Suppressor macrophage treated with lipopolysaccharide for 1 hour (primary cell): ENCODE measurements around the gene HOXC10.

ENCODE experiments used
- DNase-seq, 3 donors: peaks; one replicate each; pipeline ENCODE4 v3.0.0-alpha.2; 2020 to 2022

HOXC10 gene

DNA sequence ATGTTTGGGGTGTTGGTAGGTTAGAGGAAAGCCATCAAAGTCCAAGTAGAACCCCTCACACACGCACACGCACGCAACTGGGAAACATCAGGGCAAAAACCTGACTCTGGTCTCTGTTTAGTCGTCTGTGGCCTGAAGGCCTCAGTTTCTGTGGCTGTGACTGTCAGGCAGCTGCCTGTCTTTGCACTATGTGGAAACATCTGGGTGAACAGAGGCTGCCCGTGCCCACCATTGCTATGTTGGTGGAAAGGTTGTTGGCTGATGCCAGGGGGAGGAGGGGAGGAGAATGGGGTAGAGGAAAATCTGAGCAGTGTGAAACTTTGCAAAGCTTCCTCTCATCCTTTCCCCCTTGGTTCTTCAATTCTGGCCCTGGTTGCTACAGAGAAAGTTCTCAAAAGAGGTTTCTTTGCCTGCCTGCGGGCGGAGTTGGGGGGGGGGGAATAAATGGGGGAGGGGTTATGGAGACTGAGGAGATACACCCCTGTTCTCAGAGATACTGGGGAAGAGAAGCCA lies 7.5 kb downstream of the HOXC10 start:
- DNase-seq, result no peak

DNA sequence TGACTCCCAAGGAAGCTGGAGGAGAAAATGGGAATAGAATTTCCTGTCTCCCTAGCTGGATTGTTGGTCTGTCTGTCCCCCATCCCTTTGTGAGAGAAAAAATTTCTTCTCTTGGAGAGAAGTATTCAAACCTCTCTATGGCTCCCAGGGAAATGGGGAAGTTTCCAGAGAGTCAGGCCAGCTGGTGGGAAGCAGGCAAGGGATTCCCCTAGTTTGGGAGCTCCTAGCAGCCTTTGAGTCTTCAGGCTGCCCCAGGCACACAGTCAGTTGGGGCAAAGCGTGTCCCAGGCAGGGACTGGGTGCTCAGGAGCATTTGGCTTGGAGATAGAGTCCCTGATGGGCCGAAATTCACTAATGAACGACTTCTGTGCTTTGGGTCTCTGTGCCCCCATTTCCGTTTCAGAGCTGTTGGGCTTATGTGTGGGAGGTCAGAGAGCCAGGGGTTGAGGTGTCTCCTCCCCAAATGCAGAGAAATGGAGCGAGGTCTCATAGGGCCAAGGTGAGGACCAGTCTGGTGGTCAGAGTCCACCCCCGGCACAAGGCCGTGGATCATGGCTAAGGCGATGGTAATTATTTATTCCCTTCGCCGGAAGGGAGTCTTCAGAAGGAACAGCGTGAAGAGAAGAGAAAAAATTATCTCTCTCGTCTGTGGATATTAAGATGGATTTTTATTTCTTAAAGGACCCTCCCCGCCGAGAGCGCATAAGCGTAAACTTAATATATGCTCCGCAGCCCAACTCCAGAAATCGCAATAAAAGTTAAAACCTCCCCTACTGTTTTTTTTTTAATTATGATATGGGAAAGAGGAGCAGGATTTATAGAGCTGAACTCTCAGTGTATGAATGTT lies 8.4 kb downstream of the HOXC10 start:
- DNase-seq, result peak in 2 of 3 donors; percentile 60 to 67

GRCh38 chr12:53994009-53994263 lies 9.0 kb downstream of the HOXC10 start:
- DNase-seq, result no peak

GRCh38 chr12:53994264-53995001 lies 9.5 kb downstream of the HOXC10 start:
- no peak for DNase-seq

- no peak for DNase-seq
These were observed 10.0 kb downstream of the HOXC10 start for GRCh38 chr12:53995002-53995377.

GRCh38 chr12:53995378-53996239 lies 10.7 kb downstream of the HOXC10 start:
- DNase-seq, result peak; percentile 52 to 79 (median 56)

- DNase-seq, result peak; percentile 63 to 75 (median 70)
These were observed 11.6 kb downstream of the HOXC10 start for GRCh38 chr12:53996240-53997203.

- DNase-seq, result no peak
These were observed 12.5 kb downstream of the HOXC10 start for GRCh38 chr12:53997204-53998109.

DNA sequence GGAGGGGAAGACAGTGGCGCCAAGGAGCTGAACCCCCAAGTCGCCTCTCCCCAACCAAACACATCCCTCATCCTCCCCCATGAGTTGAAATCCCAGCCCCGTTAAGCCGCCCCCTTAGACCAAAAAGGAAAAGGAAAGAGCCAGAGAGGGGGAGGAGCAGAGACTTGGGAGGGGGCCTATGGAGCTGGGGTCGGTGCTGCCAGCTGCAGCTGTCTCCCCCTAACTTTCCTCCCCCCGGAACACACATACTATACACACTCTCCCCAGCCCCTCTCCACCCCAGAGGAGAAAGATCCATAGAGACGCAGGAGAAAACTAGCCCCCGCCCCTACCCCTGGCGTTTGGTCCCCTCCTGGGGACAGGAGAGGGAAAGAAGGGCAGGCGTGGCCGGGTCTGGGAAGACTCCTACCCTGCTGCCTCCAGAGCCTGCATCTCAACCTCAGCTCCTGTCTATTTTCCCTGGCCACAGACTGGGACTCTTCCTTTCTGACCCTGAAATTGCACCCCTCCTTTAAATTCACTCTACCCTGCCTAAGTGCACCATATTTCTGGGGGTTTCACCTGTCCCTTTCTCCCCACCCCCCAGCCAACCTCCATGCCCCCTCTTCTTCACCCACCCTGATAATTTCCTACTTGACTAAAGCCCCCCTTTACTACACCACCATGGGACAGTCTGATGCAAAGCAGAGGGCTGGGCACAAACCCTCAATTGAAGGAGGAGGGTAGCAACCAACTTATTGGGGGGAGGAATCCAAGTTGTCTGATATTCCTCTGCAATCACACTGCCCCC lies 13.4 kb downstream of the HOXC10 start:
- DNase-seq, result no peak

GRCh38 chr12:53998900-53999236 lies 13.9 kb downstream of the HOXC10 start:
- DNase-seq, result no peak

- no peak for DNase-seq
These were observed 14.7 kb downstream of the HOXC10 start for GRCh38 chr12:53999559-54000115.

- DNase-seq, result no peak
These were observed 15.5 kb downstream of the HOXC10 start, which contains the start of gene HOXC9 for GRCh38 chr12:54000116-54001114. Gene HOXC9, plus strand, starts transcription at chr12:54000161. Its CDS starts 28 bp downstream, at chr12:54000189.

GRCh38 chr12:54001283-54002187 lies 16.6 kb downstream of the HOXC10 start:
- no peak for DNase-seq

DNA sequence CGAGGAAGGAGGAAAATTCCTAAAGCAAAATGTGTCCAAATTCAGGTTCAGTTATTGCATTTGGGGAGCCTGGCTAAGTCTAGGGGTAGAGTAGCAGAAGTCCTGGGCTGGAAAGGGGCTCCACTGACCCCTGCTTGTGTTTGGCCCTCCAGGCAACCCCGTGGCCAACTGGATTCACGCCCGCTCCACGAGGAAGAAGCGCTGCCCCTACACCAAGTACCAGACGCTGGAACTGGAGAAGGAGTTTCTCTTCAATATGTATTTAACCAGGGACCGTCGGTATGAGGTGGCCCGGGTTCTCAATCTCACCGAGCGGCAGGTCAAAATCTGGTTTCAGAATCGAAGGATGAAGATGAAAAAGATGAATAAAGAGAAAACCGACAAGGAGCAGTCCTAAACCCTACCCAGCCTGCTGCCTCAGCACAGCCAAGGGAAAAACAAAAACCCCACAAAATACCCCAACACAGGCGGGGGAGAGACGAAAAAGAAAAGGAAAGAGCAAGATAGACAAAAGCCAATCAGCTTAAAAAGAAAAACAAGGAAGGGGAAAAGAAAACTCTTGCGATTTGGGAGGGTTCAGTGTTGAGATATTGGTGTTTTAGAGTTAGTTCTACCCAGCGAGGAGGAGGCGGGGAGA lies 17.4 kb downstream of the HOXC10 start:
- DNase-seq, result peak in 2 of 3 donors; percentile 45 to 50

- DNase-seq, result no peak
These were observed 18.0 kb downstream of the HOXC10 start for GRCh38 chr12:54002915-54003389.

- no peak for DNase-seq
These were observed 18.7 kb downstream of the HOXC10 start for GRCh38 chr12:54003625-54004024.
